OCI-LY1 (cell line): Measurements from ENCODE around the gene CTNNA1.

ENCODE experiments used
- H2AFZ ChIP-seq: fragments of 200-600 bp; sonication (generic), shearing (Covaris generic); 2 replicates; pipeline ENCODE4 v1.6.0; 2014; ENCODE audit warnings: antibody characterized with exemption, mild to moderate bottlenecking, low read length
- H3F3A ChIP-seq: fragments of 200-600 bp; sonication (generic), shearing (Covaris generic); 2 replicates; pipeline ENCODE4 v1.6.0; 2014; ENCODE audit warnings: mild to moderate bottlenecking, antibody characterized with exemption, low read length, moderate library complexity; ENCODE audit not compliant: insufficient read depth
- H3K27ac ChIP-seq: fragments of 200-600 bp; sonication (generic); 2 replicates; pipeline ENCODE4 v1.5.1; 2014; ENCODE audit warnings: low read length, mixed run types, mild to moderate bottlenecking, low read depth; ENCODE audit not compliant: poor library complexity, severe bottlenecking
- H3K27me3 ChIP-seq: fragments of 200-600 bp; sonication (generic); 2 replicates; pipeline ENCODE4 v1.6.0; 2014; ENCODE audit warnings: antibody characterized with exemption, mild to moderate bottlenecking, low read length, moderate library complexity; ENCODE audit not compliant: insufficient read depth
- H3K36me3 ChIP-seq: fragments of 200-600 bp; sonication (generic); 2 replicates; pipeline ENCODE4 v1.6.1; 2014; ENCODE audit warnings: mild to moderate bottlenecking, antibody characterized with exemption, low read length, moderate library complexity, mixed read lengths; ENCODE audit not compliant: insufficient read depth
- H3K4me1 ChIP-seq: fragments of 200-600 bp; sonication (generic); 2 replicates; pipeline ENCODE4 v1.5.1; 2014; ENCODE audit warnings: mild to moderate bottlenecking, low read length, moderate library complexity; ENCODE audit not compliant: insufficient read depth, severe bottlenecking
- H3K4me2 ChIP-seq: fragments of 200-600 bp; sonication (generic), shearing (Covaris generic); 2 replicates; pipeline ENCODE4 v1.6.1; 2014; ENCODE audit warnings: low read length
- H3K4me3 ChIP-seq: fragments of 200-600 bp; sonication (generic); 2 replicates; pipeline ENCODE4 v1.5.1; 2014; ENCODE audit warnings: low read length, low read depth, mild to moderate bottlenecking, mixed read lengths; ENCODE audit not compliant: poor library complexity, severe bottlenecking
- H3K79me2 ChIP-seq: fragments of 200-600 bp; shearing (Covaris generic); 2 replicates; pipeline ENCODE4 v1.6.1; 2016; ENCODE audit warnings: mixed run types, low read length, mixed read lengths; ENCODE audit not compliant: insufficient read depth
- H3K9ac ChIP-seq: fragments of 200-600 bp; sonication (generic), shearing (Covaris generic); 2 replicates; pipeline ENCODE4 v1.6.1; 2014; ENCODE audit warnings: mild to moderate bottlenecking, low read length, mixed read lengths
- H3K9me2 ChIP-seq: fragments of 200-600 bp; sonication (generic), shearing (Covaris generic); 2 replicates; pipeline ENCODE4 v1.6.1; 2014; ENCODE audit warnings: low read depth, mild to moderate bottlenecking, low read length, mixed read lengths
- H3K9me3 ChIP-seq: fragments of 200-600 bp; shearing (Covaris generic); 2 replicates; pipeline ENCODE4 v1.6.1; 2014; ENCODE audit warnings: low read length, mixed read lengths
- H4K20me1 ChIP-seq: fragments of 200-600 bp; sonication (generic), shearing (Covaris generic); 2 replicates; pipeline ENCODE4 v1.6.0; 2016; ENCODE audit warnings: mild to moderate bottlenecking, low read length; ENCODE audit not compliant: insufficient read depth
- CTCF ChIP-seq: fragments of 200-600 bp; sonication (generic), shearing (Covaris generic); IDR thresholded peaks from 2 replicates; pipeline ENCODE4 v1.5.1; 2017; ENCODE audit warnings: mild to moderate bottlenecking, antibody characterized with exemption, low read length, moderate library complexity, mixed read lengths
- EZH2 ChIP-seq: fragments of 200-600 bp; sonication (generic), shearing (Covaris generic); IDR thresholded peaks from 2 replicates; pipeline ENCODE4 v1.8.0; 2017; ENCODE audit warnings: borderline replicate concordance, mixed run types, mild to moderate bottlenecking, antibody characterized with exemption, low read length, moderate library complexity, mixed read lengths

CTNNA1 gene

DNA sequence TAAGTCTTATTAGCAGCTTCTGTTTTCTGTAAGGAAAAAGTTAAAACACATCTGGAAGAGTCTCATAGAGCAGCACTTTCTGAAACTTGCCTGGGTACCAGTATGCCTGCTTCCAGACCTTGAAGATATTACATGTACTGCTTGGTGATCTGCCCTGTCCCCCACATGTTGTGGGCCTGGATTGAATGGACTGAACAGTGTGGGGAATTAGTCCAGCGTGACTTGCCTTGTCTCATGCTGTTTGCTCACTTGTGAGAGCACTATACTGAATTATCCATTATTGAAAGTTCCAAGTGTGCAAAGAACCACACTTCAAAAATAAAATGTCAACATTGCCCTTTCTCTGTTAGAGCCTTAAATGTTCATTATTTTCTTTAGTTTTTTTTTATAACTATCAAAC is 8.9 kb downstream of the CTNNA1 start:
- H3F3A ChIP-seq = no peaks in the 10 kb centered on the region
- TF ChIP-seq EZH2 (no peak), CTCF (no peak)
- no peaks in the 10 kb centered on the region for H3K9me2 ChIP-seq
- H3K4me2 ChIP-seq = no peak overlapping the region
- H3K4me1 ChIP-seq = no peaks in the 10 kb centered on the region
- H3K27ac ChIP-seq = no peak overlapping the region
- H3K9ac ChIP-seq = no peak overlapping the region
- H3K9me3 ChIP-seq = no peaks in the 10 kb centered on the region
- no peak overlapping the region for H2AFZ ChIP-seq
- H4K20me1 ChIP-seq = no peaks in the 10 kb centered on the region
- no peak overlapping the region for H3K4me3 ChIP-seq
- no peaks in the 10 kb centered on the region for H3K27me3 ChIP-seq
- H3K36me3 ChIP-seq = no peaks in the 10 kb centered on the region
- no peaks in the 10 kb centered on the region for H3K79me2 ChIP-seq

GRCh38 chr5:138763037-138763778 is 10.0 kb downstream of the CTNNA1 start:
- no peaks in the 10 kb centered on the region for H3K27me3 ChIP-seq
- H3K9ac ChIP-seq = no peak overlapping the region
- no peaks in the 10 kb centered on the region for H3K9me3 ChIP-seq
- H3K4me3 ChIP-seq = no peak overlapping the region
- H3K27ac ChIP-seq = no peak overlapping the region
- H2AFZ ChIP-seq = no peak overlapping the region
- H3K36me3 ChIP-seq = no peaks in the 10 kb centered on the region
- H3K4me1 ChIP-seq = no peaks in the 10 kb centered on the region
- no peaks in the 10 kb centered on the region; the same call in 1 of the 2 replicates for H4K20me1 ChIP-seq
- no peaks in the 10 kb centered on the region for H3K79me2 ChIP-seq
- TF ChIP-seq CTCF = no peak
- TF ChIP-seq EZH2 = no peak
- H3K4me2 ChIP-seq = no peak overlapping the region
- H3F3A ChIP-seq = no peaks in the 10 kb centered on the region
- H3K9me2 ChIP-seq = no peaks in the 10 kb centered on the region

DNA sequence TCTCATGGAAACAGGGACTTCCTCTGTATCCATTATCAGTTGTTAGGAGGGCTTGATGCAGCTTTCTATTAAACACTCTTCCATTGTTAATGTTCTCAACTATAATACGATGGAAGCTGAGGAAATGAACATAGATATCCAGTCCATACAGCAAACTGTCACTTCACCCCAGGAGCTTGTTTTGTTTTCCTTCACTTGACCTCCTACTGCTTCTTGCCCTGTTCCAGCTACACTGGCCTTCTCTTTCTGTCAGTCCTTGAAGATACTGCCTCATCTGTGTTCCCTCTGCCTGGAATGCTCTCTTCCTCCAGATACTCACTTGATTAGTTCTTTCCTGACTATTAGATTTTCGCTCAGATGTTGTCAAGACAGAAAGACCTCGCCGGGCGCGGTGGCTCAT is 17.1 kb downstream of the CTNNA1 start:
- Histone ChIP-seq H2AFZ (no peak overlapping the region), H3K9me3 (no peaks in the 10 kb centered on the region), H3K27ac (no peak overlapping the region), H3K4me1 (no peaks in the 10 kb centered on the region), H3K9ac (no peak overlapping the region), H3K4me3 (no peak overlapping the region), H3K27me3 (no peaks in the 10 kb centered on the region), H3F3A (no peaks in the 10 kb centered on the region), H3K36me3 (no peaks in the 10 kb centered on the region), H3K4me2 (no peak overlapping the region), H4K20me1 (no peaks in the 10 kb centered on the region; the same call in 1 of the 2 replicates), H3K9me2 (no peaks in the 10 kb centered on the region), H3K79me2 (no peaks in the 10 kb centered on the region)
- TF ChIP-seq EZH2 = no peak
- no peak for TF ChIP-seq CTCF
